SK-N-SH (cell line): ENCODE data around the gene CFAP69. TPM values are rescaled to one million over a fixed set of nuclear protein-coding genes. Genes with fewer than 3 reads are reported as not detected.

Source experiments
- CTCF ChIA-PET: fragments of 300-600, 350-600 bp; formaldehyde crosslinking; extraction: SDS; loops from one replicate; lab custom pipeline; 2021; lab: Yijun Ruan, JAX
- POLR2A ChIA-PET: fragments of 350-600 bp; sonication (Branson Sonifier 250); formaldehyde crosslinking; extraction: SDS; loops from one replicate; lab custom pipeline; 2020; ENCODE audit warnings: antibody characterized with exemption, inconsistent platforms; lab: Yijun Ruan, JAX
- DNase-seq: peaks from one replicate; pipeline ENCODE4 v3.0.0; 2012
- H2AFZ ChIP-seq: fragments of 200-600 bp; sonication (generic); 2 replicates; pipeline ENCODE4 v1.8.1; 2016; ENCODE audit warnings: antibody characterized with exemption, mild to moderate bottlenecking, low read depth
- H3F3A ChIP-seq: fragments of 200-600 bp; sonication (generic); replicated peaks from 2 replicates; pipeline ENCODE3; 2016; ENCODE audit warnings: antibody characterized with exemption, mild to moderate bottlenecking; ENCODE audit not compliant: insufficient read depth
- H3K27ac ChIP-seq, 2 experiments: fragments of 200-500 bp in 1 of 2; fragments of 200-600 bp in 1 of 2; sonication (Bioruptor generic) in 1 of 2; sonication (generic), shearing (Covaris generic) in 1 of 2; 2 replicates each; pipeline versions ENCODE4 v1.5.1 to v1.6.1; 2014 to 2016; ENCODE audit warnings: low read depth in 2 of 2, inconsistent platforms in 1 of 2, low read length in 1 of 2, mild to moderate bottlenecking in 1 of 2, mixed read lengths in 1 of 2
- H3K27me3 ChIP-seq: fragments of 200-600 bp; sonication (generic), shearing (Covaris generic); 2 replicates; pipeline ENCODE4 v1.6.1; 2016; ENCODE audit warnings: mixed run types; ENCODE audit not compliant: insufficient read depth
- H3K36me3 ChIP-seq, 2 experiments: fragments of 200-500 bp in 1 of 2; fragments of 200-600 bp in 1 of 2; sonication (Bioruptor generic) in 1 of 2; sonication (generic) in 1 of 2; replicated peaks in 1 of 2; 2 replicates each; pipeline versions ENCODE3 to v1.5.1; 2014 to 2016; ENCODE audit warnings: low read length in 1 of 2, mild to moderate bottlenecking in 1 of 2; ENCODE audit not compliant: insufficient read depth in 2 of 2, control insufficient read depth in 1 of 2
- H3K4me1 ChIP-seq, 2 experiments: fragments of 200-500 bp in 1 of 2; fragments of 200-600 bp in 1 of 2; sonication (Bioruptor generic) in 1 of 2; sonication (generic), shearing (Covaris generic) in 1 of 2; 2 replicates each; pipeline versions ENCODE4 v1.5.1 to v1.6.1; 2014 to 2016; ENCODE audit warnings: low read depth in 1 of 2, low read length in 1 of 2, mixed run types in 1 of 2; ENCODE audit not compliant: insufficient read depth in 2 of 2, control insufficient read depth in 1 of 2
- H3K4me2 ChIP-seq: fragments of 200-600 bp; sonication (generic), shearing (Covaris generic); 2 replicates; pipeline ENCODE4 v1.6.1; 2017; ENCODE audit warnings: mixed run types
- H3K4me3 ChIP-seq, 2 experiments: fragments of 200-500 bp in 1 of 2; fragments of 200-600 bp in 1 of 2; sonication (Bioruptor generic) in 1 of 2; sonication (generic), shearing (Covaris generic) in 1 of 2; 2 replicates each; pipeline versions ENCODE4 v1.5.1 to v1.8.1; 2014 to 2016; ENCODE audit warnings: low read depth in 2 of 2, inconsistent platforms in 1 of 2, low read length in 1 of 2, mild to moderate bottlenecking in 1 of 2, mixed read lengths in 1 of 2, moderate library complexity in 1 of 2
- H3K79me2 ChIP-seq: fragments of 200-600 bp; sonication (generic); 2 replicates; pipeline ENCODE4 v1.8.1; 2017; ENCODE audit warnings: mild to moderate bottlenecking; ENCODE audit not compliant: insufficient read depth
- H3K9ac ChIP-seq: fragments of 200-600 bp; sonication (generic); 2 replicates; pipeline ENCODE4 v1.6.1; 2017; ENCODE audit warnings: mixed run types
- H3K9me2 ChIP-seq: fragments of 200-600 bp; sonication (generic); 2 replicates; pipeline ENCODE4 v1.6.1; 2017; ENCODE audit warnings: mixed run types
- H3K9me3 ChIP-seq: fragments of 200-600 bp; sonication (generic); 2 replicates; pipeline ENCODE4 v1.6.1; 2017; ENCODE audit warnings: mixed run types, mild to moderate bottlenecking, moderate library complexity
- H4K20me1 ChIP-seq: fragments of 200-600 bp; sonication (generic); 2 replicates; pipeline ENCODE4 v1.6.1; 2017; ENCODE audit warnings: mild to moderate bottlenecking, mixed run types; ENCODE audit not compliant: insufficient read depth
- ELF1 ChIP-seq: IDR thresholded peaks from 2 replicates; pipeline ENCODE4 v1.4.0; 2012
- FOXJ3 ChIP-seq: sonication (generic); formaldehyde crosslinking; IDR thresholded peaks from 2 replicates; pipeline ENCODE4 v1.5.1; 2020; ENCODE audit warnings: mild to moderate bottlenecking, missing genetic modification reagents
- MEF2A ChIP-seq: IDR thresholded peaks from 2 replicates; pipeline ENCODE4 v1.4.0; 2012; ENCODE audit warnings: low read depth, borderline replicate concordance
- MXI1 ChIP-seq: IDR thresholded peaks from 2 replicates; pipeline ENCODE4 v1.6.1; 2012; ENCODE audit warnings: mild to moderate bottlenecking, low read depth, low read length, improper control_type of control experiment
- NFIC ChIP-seq: IDR thresholded peaks from 2 replicates; pipeline ENCODE4 v1.4.0; 2012; ENCODE audit warnings: borderline replicate concordance
- RAD21 ChIP-seq: IDR thresholded peaks from 2 replicates; pipeline ENCODE4 v1.6.1; 2012; ENCODE audit warnings: mild to moderate bottlenecking, low read length
- RFX5 ChIP-seq: IDR thresholded peaks from 2 replicates; pipeline ENCODE4 v1.6.1; 2012; ENCODE audit warnings: mild to moderate bottlenecking, improper control_type of control experiment, low read length
- SIN3A ChIP-seq: IDR thresholded peaks from 2 replicates; pipeline ENCODE4 v1.6.1; 2012; ENCODE audit warnings: low read depth, mild to moderate bottlenecking, low read length, moderate library complexity, borderline replicate concordance
- TAF1 ChIP-seq: IDR thresholded peaks from 2 replicates; pipeline ENCODE4 v1.6.1; 2012; ENCODE audit warnings: low read depth, mild to moderate bottlenecking, low read length, moderate library complexity, borderline replicate concordance
- TEAD4 ChIP-seq: IDR thresholded peaks from 2 replicates; pipeline ENCODE4 v1.4.0; 2012; ENCODE audit warnings: mild to moderate bottlenecking, borderline replicate concordance; ENCODE audit not compliant: insufficient read depth
- USF1 ChIP-seq: IDR thresholded peaks from 2 replicates; pipeline ENCODE4 v1.4.0; 2012; ENCODE audit warnings: low read depth, borderline replicate concordance
- ZBTB33 ChIP-seq: IDR thresholded peaks from 2 replicates; pipeline ENCODE4 v1.4.0; 2012; ENCODE audit warnings: low read depth, borderline replicate concordance
- WGBS: methylation state at CpG from one replicate; pipeline ENCODE4 v1.1.6; 2017; ENCODE audit warnings: low lambda C conversion rate; 5-methylcytosine and 5-hydroxymethylcytosine counted together
- polyA plus RNA-seq, 3 experiments: library from polyadenylated mRNA; depleted of rRNA; stranded (reverse); fragments of >200 nt; gene quantifications; 2 replicates each; pipeline ENCODE4 v1.2.3, GENCODE V29; 2012

Gene CFAP69
- polyA plus RNA-seq, 1 of the 3 experiments (the other 2 are of a cell fraction), result 2.3 TPM

- no peaks in the 10 kb centered on the region for H4K20me1 ChIP-seq
- TF ChIP-seq RFX5 (no peak), MEF2A (no peak), FOXJ3 (CRISPR knock-in tag) (no peak), MXI1 (no peak), USF1 (no peak), ZBTB33 (no peak), ELF1 (no peak), RAD21 (no peak), NFIC (no peak), TEAD4 (no peak), TAF1 (no peak)
- TF ChIP-seq, all 33 proteins: peak for 0
- no peak overlapping the region for H3K4me3 ChIP-seq
- H3K4me2 ChIP-seq, result no peak overlapping the region
- H3K9me2 ChIP-seq, result no peaks in the 10 kb centered on the region
- WGBS, result 70% methylated on average over 4 of the region's 4 CpGs
- peaks cover 3 to 5% of the 10 kb centered on the region in 2 experiments for H3K36me3 ChIP-seq
- H2AFZ ChIP-seq, result no peak overlapping the region
- no peaks in the 10 kb centered on the region for H3K79me2 ChIP-seq
- no peak for DNase-seq
- no peaks in the 10 kb centered on the region for H3K9me3 ChIP-seq
- no peaks in the 10 kb centered on the region for H3F3A ChIP-seq
- H3K27ac ChIP-seq, result no peak overlapping the region
- H3K27me3 ChIP-seq, result no peaks in the 10 kb centered on the region
- POLR2A ChIA-PET, result no interaction called here
- no peaks in the 10 kb centered on the region; a peak in 1 of 4 replicates for H3K4me1 ChIP-seq
- CTCF ChIA-PET, result interaction anchor here (1.2 to 4.6 kb wide), 2 partner anchors 12 to 114 kb away, joined by 3 to 37 read pairs; no protein-coding TSS in a partner anchor
- no peak overlapping the region for H3K9ac ChIP-seq
Measured at GRCh38 chr7:90313907-90314306, 68.9 kb downstream of the CFAP69 start.

- DNase-seq, result no peak
- Histone ChIP-seq H3K27me3 (peaks cover 6% of the 10 kb centered on the region; the same call in 1 of the 2 replicates), H3K27ac (no peak overlapping the region), H3K79me2 (no peaks in the 10 kb centered on the region), H3K36me3 (no peaks in the 10 kb centered on the region), H3F3A (no peaks in the 10 kb centered on the region), H3K4me1 (peaks cover 0 to 10% of the 10 kb centered on the region in 2 experiments; a peak in 2 of 4 replicates), H3K4me3 (no peak overlapping the region), H3K9me2 (no peaks in the 10 kb centered on the region), H4K20me1 (no peaks in the 10 kb centered on the region), H2AFZ (no peak overlapping the region), H3K9me3 (no peaks in the 10 kb centered on the region), H3K9ac (no peak overlapping the region), H3K4me2 (no peak overlapping the region)
- ChIA-PET POLR2A (no interaction called here), CTCF (interaction anchor here (0.6 to 3.2 kb wide), 2 partner anchors 26 to 91 kb away, joined by 3 to 11 read pairs; no protein-coding TSS in a partner anchor)
- 91% methylated on average over 7 of the region's 7 CpGs for WGBS
- TF ChIP-seq SIN3A, result no peak
- no peak for TF ChIP-seq USF1
Measured at GRCh38 chr7:90320014-90320413, 75.0 kb downstream of the CFAP69 start.
